AG04450 (cell line): ENCODE measurements around the gene DEAF1. TPM values are rescaled to one million over a fixed set of nuclear protein-coding genes. Genes with fewer than 3 reads are reported as not detected.
A peak's percentile ranks its signal among the peaks of the same experiment; 100 is the strongest.

Experiments
- CTCF ChIA-PET: fragments of 300-600, 350-600 bp; formaldehyde crosslinking; extraction: SDS; loops from one replicate; lab custom pipeline; 2022; ENCODE audit warnings: antibody characterized with exemption, inconsistent platforms; lab: Charles Lee
- POLR2A ChIA-PET: fragments of 350-600 bp; formaldehyde crosslinking; extraction: SDS; loops from one replicate; lab custom pipeline; 2021; ENCODE audit warnings: antibody characterized with exemption, inconsistent platforms; lab: Yijun Ruan, JAX
- DNase-seq: peaks from one replicate; pipeline ENCODE4 v3.0.0-alpha.2; 2011; ENCODE audit warnings: low read depth, low spot score
- H3K27ac ChIP-seq: one replicate; pipeline ENCODE4 v1.5.1; 2012; ENCODE audit warnings: low read depth, low read length, control low read depth
- H3K27me3 ChIP-seq: one replicate; pipeline ENCODE4 v1.6.0; 2012; ENCODE audit warnings: low read length; ENCODE audit not compliant: control insufficient read depth, insufficient read depth
- H3K4me3 ChIP-seq: 2 replicates; pipeline ENCODE4 v1.5.1; 2011; ENCODE audit warnings: mild to moderate bottlenecking, low read depth, low read length, control low read depth
- H3K9me3 ChIP-seq: 2 replicates; pipeline ENCODE4 v1.5.1; 2012; ENCODE audit warnings: low read length; ENCODE audit not compliant: control insufficient read depth, insufficient read depth
- CTCF ChIP-seq: IDR thresholded peaks from 2 replicates; pipeline ENCODE4 v1.5.1; 2011; ENCODE audit warnings: low read depth, low read length, control low read depth, inconsistent platforms
- polyA plus RNA-seq: library from polyadenylated mRNA; depleted of rRNA; stranded (reverse); fragments of >200 nt; gene quantifications from 2 replicates; pipeline ENCODE4 v1.2.3, GENCODE V29; 2011

The DEAF1 gene
- polyA plus RNA-seq, 1 experiment: 13.0 TPM

- POLR2A ChIA-PET: no interaction called here
- CTCF ChIA-PET: no interaction called here
- Histone ChIP-seq H3K4me3 (no peak overlapping the region), H3K27ac (no peak overlapping the region), H3K27me3 (no peaks in the 10 kb centered on the region), H3K9me3 (no peaks in the 10 kb centered on the region; the same call in 1 of the 2 replicates)
- no peak for DNase-seq
- no peak for TF ChIP-seq CTCF
Observed at GRCh38 chr11:701741-702461, 6.9 kb upstream of the DEAF1 start.

- POLR2A ChIA-PET: no interaction called here
- Histone ChIP-seq H3K4me3 (no peak overlapping the region), H3K9me3 (no peaks in the 10 kb centered on the region; the same call in 1 of the 2 replicates), H3K27ac (no peak overlapping the region), H3K27me3 (no peaks in the 10 kb centered on the region)
- no peak for TF ChIP-seq CTCF
- DNase-seq: no peak
- CTCF ChIA-PET: interaction anchor here (5.5 kb wide), 1 partner anchor 23 kb away, joined by 23 read pairs; no protein-coding TSS in a partner anchor
Observed at GRCh38 chr11:699753-700152, 4.7 kb upstream of the DEAF1 start.

GRCh38 chr11:699116-699508 is 4.1 kb upstream of the DEAF1 start:
- DNase-seq: no peak
- no peaks in the 10 kb centered on the region; the same call in 1 of the 2 replicates for H3K9me3 ChIP-seq
- ChIA-PET POLR2A (no interaction called here), CTCF (interaction anchor here (5.5 kb wide), 1 partner anchor 24 kb away, joined by 23 read pairs; no protein-coding TSS in a partner anchor)
- no peak overlapping the region for H3K27ac ChIP-seq
- TF ChIP-seq CTCF: no peak
- H3K27me3 ChIP-seq: no peaks in the 10 kb centered on the region
- no peak overlapping the region for H3K4me3 ChIP-seq

GRCh38 chr11:698493-699115 is 3.6 kb upstream of the DEAF1 start:
- POLR2A ChIA-PET: no interaction called here
- Histone ChIP-seq H3K27me3 (no peaks in the 10 kb centered on the region), H3K27ac (peak overlapping the region; percentile 25), H3K4me3 (no peak overlapping the region), H3K9me3 (no peaks in the 10 kb centered on the region; the same call in 1 of the 2 replicates)
- DNase-seq: no peak
- TF ChIP-seq CTCF: no peak
- CTCF ChIA-PET: interaction anchor here (5.5 kb wide), 1 partner anchor 24 kb away, joined by 23 read pairs; no protein-coding TSS in a partner anchor
